ENCODE results near the gene TCEANC2. TPM values are rescaled to one million over a fixed set of nuclear protein-coding genes. Genes with fewer than 3 reads are reported as not detected.
A peak's percentile ranks its signal among the peaks of the same experiment; 100 is the strongest.
"Not testable (repeated sequence)": the region's sequence is repeated elsewhere in the genome, so short reads cannot be mapped to it uniquely, and the experiment has no call there.

Gene TCEANC2
- total RNA-seq, 1 experiment from 2014 or later: 4.3 TPM

DNA sequence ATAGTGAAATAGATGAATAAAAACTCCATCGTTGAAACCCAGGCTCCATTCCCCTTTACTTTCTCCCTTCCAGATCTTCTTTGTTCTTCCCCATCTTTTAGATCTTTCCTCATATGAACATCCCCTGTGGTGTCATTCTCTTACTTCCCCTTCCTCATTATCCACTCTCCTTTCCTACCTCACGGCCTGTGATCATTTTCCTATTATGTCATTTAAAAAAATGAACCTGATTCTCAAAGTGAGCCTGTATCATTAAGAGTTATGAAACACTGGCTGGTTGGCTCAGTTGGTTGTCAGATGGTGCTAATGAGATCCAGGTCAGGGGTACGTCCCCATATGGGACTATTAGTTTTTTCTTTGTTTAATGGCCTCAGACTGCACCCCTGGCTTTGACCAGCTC, 38.3 kb downstream of the TCEANC2 start:
- H3K4me3 ChIP-seq (ENCODE audit: insufficient read depth, low read depth, low read length): no peak overlapping the region
- no peaks in the 10 kb centered on the region for H3K27me3 ChIP-seq (ENCODE audit: control insufficient read depth, insufficient read depth, low read length)
- H3K36me3 ChIP-seq (replicated peaks; ENCODE audit: control insufficient read depth, insufficient read depth, low read length): no peaks in the 10 kb centered on the region
- no peak for DNase-seq

DNA sequence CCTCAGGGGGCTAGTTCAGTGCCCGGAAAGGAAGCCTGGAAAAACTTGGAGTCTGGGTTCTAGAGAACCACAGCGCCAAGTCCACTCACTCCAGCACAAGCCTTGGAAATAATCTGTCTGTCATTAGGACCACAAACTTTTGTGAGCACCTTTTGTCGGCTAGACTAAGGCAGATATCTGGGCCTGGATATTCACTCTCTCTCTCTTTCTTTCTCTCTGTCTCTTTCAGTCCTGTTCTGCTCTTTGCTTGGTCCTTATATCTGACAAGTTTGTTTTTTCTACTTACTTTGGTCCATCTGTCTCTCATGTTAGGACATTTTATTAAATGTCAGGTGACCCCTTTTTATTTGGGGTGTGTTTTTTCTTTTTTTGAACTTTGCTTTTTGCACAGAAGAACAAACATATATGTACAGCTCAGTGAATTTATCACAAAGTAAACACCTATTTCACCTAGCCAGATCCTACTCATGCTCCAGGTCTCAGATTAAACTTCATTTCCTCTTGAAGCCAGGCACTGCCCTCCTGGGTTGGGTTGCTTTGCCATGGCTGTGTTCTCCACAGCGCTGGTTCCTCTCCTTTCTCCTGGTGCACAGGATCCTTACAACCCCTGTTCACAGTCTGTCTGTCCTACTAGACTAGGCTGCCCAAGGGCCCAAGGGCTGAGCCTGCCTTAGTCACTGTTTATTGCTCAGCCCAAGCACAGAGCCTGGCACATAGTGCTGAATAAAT, 40.8 kb downstream of the TCEANC2 start:
- Histone ChIP-seq H3K36me3 (replicated peaks; ENCODE audit: control insufficient read depth, insufficient read depth, low read length) (no peaks in the 10 kb centered on the region), H3K4me3 (ENCODE audit: insufficient read depth, low read depth, low read length) (no peak overlapping the region), H3K27me3 (ENCODE audit: control insufficient read depth, insufficient read depth, low read length) (no peaks in the 10 kb centered on the region)
- no peak for DNase-seq

DNA sequence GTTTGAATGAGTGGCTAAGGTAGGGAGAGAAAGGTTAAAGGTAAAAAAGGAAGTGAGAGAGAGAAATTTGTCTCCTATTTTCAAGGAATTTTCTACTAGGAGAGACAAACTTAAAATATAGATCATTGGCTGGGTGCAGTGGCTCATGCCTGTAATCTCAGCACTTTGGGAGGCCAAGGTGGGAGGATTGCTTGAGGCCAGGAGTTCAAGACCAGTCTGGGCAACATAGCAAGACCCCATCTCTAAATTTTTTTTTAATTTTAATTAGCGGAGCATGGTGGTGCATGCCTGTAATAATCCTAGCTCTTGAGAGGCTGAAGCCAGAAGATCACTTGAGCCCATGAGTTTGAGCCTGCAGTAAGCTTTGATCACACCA, 41.3 kb downstream of the TCEANC2 start:
- DNase-seq; H3K36me3 ChIP-seq (replicated peaks; ENCODE audit: control insufficient read depth, insufficient read depth, low read length); H3K27me3 ChIP-seq (ENCODE audit: control insufficient read depth, insufficient read depth, low read length); H3K4me3 ChIP-seq (ENCODE audit: insufficient read depth, low read depth, low read length): not testable (repeated sequence)

DNA sequence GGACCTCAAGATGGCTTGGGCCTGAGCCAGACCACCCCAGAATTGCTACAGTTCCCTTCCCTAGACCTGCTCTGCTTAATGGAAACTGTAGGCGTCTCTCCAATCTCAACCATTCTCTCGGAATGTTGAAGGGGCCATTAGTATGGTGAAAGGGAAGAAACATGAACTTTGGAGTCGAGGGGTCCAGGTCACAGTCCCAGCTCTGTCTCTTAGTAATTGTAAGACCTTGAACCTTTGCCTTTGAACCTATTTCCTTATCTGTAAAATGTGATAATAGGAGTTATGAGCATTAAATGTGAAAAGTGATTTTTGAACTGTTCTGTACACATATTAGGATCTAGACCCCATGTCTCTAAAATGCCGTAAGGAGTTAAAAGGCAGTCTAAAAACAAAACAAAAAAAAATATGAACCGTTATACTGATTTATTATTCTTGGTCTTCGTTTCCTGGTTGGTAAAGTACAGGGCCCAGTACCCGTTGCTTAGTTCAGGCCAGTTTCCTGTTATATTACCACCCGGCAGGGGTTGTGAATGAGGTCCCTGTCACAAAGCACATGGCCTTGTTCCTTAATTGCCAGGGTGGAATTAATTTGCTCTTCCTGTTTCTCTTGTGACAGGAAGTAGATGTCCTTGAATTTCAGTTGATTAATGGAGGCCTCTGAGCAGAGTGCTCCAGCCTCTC, 42.3 kb downstream of the TCEANC2 start:
- Histone ChIP-seq H3K36me3 (replicated peaks; ENCODE audit: control insufficient read depth, insufficient read depth, low read length) (no peaks in the 10 kb centered on the region), H3K4me3 (ENCODE audit: insufficient read depth, low read depth, low read length) (no peak overlapping the region), H3K27me3 (ENCODE audit: control insufficient read depth, insufficient read depth, low read length) (no peaks in the 10 kb centered on the region)
- DNase-seq: no peak

DNA sequence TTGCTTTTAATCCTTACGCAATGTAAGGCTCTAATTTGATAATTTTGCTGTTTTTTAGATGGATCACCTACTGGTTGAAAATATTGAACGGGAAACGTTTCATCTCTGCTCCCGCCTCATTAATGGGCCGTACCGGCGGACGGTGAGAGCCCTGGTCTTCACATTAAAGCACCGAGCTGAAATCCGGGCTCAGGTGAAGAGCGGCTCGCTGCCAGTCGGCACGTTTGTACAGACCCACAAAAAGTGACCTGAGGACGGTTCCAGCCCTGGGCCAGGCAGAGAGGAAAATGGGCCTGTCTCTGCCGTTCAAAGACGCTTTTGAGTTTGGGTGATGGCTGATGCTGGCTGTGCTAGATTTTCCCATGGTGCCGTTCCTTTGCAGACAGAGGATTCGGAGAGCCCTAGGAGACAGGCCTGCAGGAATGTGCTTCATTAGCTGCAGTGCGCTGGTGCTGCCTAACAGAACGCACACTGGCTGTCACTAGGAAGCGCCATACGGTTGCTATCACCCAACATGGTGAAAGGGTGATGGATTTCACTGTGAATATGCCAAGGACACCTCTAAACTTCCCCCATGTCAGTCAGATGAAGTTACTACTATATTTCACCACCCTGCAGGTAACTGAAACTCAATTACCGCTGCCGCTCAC, 42.9 kb downstream of the TCEANC2 start:
- Histone ChIP-seq H3K27me3 (ENCODE audit: control insufficient read depth, insufficient read depth, low read length) (no peaks in the 10 kb centered on the region), H3K36me3 (replicated peaks; ENCODE audit: control insufficient read depth, insufficient read depth, low read length) (no peaks in the 10 kb centered on the region), H3K4me3 (ENCODE audit: insufficient read depth, low read depth, low read length) (no peak overlapping the region)
- no peak for DNase-seq

DNA sequence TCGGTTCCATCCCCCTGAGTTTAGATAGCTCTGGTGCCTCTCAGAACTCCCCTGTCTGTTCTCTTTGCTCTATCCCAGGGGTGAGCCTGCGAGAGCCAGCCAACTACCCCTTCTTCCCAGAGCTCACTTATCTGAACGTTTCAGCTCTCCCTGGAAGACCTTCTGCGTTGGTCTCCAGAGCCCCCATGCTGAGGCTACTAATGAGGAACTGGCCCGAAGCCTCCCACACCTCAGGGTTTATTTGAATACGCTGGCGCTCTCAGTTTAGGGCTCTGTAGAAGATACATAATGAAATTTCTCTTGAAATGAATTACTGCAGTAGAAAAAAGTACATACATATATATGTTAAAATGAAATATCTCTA, 43.5 kb downstream of the TCEANC2 start:
- Histone ChIP-seq H3K27me3 (ENCODE audit: control insufficient read depth, insufficient read depth, low read length) (no peaks in the 10 kb centered on the region), H3K36me3 (replicated peaks; ENCODE audit: control insufficient read depth, insufficient read depth, low read length) (no peaks in the 10 kb centered on the region), H3K4me3 (ENCODE audit: insufficient read depth, low read depth, low read length) (no peak overlapping the region)
- DNase-seq: no peak

DNA sequence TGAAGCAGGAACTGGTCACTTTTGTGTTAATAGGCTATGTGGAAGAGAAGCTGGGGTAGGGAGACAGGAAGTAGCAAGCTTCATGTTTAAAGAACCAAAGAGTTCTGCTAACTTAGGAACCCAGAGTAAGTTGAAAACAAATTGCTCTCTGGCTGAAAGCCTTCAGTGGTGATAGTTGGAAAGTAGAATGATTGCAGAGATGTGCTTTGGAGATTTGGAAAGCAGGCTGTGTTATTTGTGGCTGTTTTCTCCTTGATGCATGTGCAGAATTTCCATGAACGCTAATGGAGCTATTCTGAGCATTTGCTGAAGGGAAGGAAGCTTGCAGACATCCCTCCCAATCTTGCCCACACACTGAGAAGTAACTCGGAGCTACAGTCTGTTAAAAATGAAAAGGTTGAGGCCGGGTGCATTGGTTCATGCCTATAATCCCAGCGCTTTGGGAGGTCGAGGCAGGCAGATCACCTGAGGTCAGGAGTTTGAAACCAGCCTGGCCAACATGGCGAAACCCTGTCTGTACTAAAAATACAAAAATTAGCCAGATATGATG, 45.7 kb downstream of the TCEANC2 start:
- no peak for DNase-seq
- no peak overlapping the region for H3K4me3 ChIP-seq (ENCODE audit: insufficient read depth, low read depth, low read length)
- H3K36me3 ChIP-seq (replicated peaks; ENCODE audit: control insufficient read depth, insufficient read depth, low read length): no peaks in the 10 kb centered on the region
- H3K27me3 ChIP-seq (ENCODE audit: control insufficient read depth, insufficient read depth, low read length): no peaks in the 10 kb centered on the region

DNA sequence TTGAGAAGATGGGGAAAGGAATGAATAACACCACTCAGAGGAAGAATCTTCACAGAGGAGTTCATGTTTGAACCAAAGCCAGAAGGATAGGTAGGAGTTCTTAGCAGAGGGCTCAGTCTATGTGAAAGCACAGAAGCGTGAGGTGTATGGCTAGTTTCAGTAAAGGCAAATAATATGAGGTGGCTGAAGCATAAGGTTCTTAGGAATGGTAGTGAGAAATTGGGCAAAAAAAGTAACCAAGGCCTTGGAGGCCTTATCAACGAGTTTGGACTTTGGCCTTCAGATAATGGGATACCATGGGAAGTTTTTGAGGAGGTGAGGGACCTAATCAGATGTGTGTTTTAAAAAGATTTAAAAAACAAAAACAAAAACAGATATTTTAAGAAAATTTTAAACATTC, 47.1 kb downstream of the TCEANC2 start:
- Histone ChIP-seq H3K27me3 (ENCODE audit: control insufficient read depth, insufficient read depth, low read length) (no peaks in the 10 kb centered on the region), H3K4me3 (ENCODE audit: insufficient read depth, low read depth, low read length) (no peak overlapping the region), H3K36me3 (replicated peaks; ENCODE audit: control insufficient read depth, insufficient read depth, low read length) (no peaks in the 10 kb centered on the region)
- DNase-seq: no peak

DNA sequence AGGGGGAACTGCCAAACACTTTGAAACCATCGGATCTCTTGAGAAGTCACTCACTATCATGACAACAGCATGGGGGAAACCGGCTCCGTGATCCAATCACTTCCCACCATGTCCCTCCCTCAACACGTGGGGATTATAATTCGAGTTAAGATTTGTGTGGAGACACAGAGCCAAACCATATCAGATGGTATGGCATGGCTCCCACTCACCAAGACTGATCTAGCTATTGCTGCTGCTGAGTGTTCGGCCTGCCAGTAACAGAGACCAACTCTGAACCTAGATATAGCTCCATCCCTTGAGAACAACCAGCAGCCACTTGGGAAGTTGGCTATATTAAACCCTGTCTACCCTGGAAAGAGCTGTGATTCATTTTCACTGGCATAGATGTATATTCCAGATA, 50.0 kb downstream of the TCEANC2 start:
- Histone ChIP-seq H3K27me3 (ENCODE audit: control insufficient read depth, insufficient read depth, low read length) (no peaks in the 10 kb centered on the region), H3K36me3 (replicated peaks; ENCODE audit: control insufficient read depth, insufficient read depth, low read length) (no peaks in the 10 kb centered on the region), H3K4me3 (ENCODE audit: insufficient read depth, low read depth, low read length) (no peak overlapping the region)
- DNase-seq: no peak

DNA sequence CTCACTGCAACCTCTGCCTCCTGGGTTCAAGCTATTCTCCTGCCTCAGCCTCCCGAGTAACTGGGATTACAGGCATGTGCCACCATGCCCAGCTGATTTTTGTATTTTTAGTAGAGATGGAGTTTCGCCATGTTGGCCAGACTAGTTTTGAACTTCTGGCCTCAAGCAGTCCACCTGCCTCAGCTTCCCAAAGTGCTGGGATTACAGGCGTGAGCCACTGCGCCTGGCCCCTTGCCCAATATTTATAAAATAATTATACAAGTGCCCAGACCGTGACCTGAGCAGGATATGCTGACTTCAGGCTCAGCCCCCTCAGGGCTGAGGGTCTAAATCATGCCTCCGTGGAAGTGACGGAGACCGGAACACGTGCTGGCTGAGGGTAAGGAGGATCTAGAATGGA, 51.2 kb downstream of the TCEANC2 start:
- not testable (repeated sequence) for H3K36me3 ChIP-seq (replicated peaks; ENCODE audit: control insufficient read depth, insufficient read depth, low read length); DNase-seq; H3K27me3 ChIP-seq (ENCODE audit: control insufficient read depth, insufficient read depth, low read length); H3K4me3 ChIP-seq (ENCODE audit: insufficient read depth, low read depth, low read length)

DNA sequence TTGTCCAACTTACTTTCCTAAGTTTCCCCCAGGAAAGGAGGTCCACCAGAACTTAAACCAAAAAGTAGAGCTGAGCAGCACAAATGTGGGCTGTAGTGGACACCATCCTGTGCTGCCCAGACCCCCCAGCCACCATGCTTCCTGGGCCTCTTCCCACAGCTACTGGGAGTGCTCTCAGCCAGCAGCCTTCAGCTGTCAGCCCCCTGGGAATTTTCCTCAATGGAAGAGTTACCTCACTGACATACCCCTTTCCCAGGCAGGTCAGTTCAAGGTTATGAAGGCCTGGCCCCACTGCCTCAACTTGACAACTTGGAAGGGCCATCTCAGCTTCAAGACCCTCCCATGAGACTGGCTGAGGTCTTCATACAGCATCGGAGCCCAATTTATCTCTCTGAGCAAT, 51.7 kb downstream of the TCEANC2 start:
- Histone ChIP-seq H3K36me3 (replicated peaks; ENCODE audit: control insufficient read depth, insufficient read depth, low read length) (no peaks in the 10 kb centered on the region), H3K4me3 (ENCODE audit: insufficient read depth, low read depth, low read length) (no peak overlapping the region), H3K27me3 (ENCODE audit: control insufficient read depth, insufficient read depth, low read length) (no peaks in the 10 kb centered on the region)
- no peak for DNase-seq

DNA sequence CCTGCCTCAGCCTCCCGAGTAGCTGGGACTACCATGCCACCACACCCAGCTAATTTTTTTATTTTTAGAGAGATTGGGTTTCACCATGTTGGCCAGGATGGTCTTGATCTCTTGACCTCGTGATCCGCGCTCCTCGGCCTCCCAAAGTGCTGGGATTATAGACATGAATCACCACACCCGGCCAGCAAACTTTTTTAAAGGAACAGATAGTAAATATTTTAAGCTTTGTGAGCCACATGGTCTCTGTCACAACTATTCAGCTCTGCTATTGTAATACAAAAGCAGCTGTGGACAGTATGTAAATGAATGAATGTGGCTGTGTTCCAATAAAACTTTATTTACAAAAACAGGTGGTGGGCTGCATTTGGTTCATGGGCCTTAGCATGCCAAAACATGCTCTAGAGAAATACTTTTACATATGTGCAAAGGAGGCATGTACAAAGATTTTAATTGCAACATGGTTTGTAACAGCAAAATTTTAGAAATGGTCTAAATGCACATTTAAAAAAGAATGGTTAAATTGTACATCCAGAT, 52.4 kb downstream of the TCEANC2 start:
- DNase-seq: no peak
- no peak overlapping the region for H3K4me3 ChIP-seq (ENCODE audit: insufficient read depth, low read depth, low read length)
- no peaks in the 10 kb centered on the region for H3K36me3 ChIP-seq (replicated peaks; ENCODE audit: control insufficient read depth, insufficient read depth, low read length)

DNA sequence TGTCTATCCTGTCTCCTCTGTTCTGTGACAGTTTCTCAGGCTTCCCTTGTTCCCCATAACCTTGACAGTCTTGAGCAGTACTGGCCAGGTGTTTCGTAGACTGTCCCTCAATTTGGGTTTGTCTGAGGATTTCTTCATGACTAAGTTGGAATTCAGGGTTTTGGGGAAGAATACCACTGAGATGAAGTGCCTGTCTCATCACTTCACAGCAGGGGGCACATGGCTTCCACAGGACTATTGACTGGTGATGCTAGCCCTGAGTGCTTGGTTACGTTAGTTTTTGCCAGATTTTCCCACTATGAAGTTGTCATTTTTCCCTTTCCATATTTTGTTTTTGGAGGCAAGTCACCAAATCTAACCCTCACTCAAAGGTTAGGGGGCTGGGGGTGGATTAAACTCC, 53.7 kb downstream of the TCEANC2 start:
- Histone ChIP-seq H3K27me3 (ENCODE audit: control insufficient read depth, insufficient read depth, low read length) (no peaks in the 10 kb centered on the region), H3K4me3 (ENCODE audit: insufficient read depth, low read depth, low read length) (no peak overlapping the region), H3K36me3 (replicated peaks; ENCODE audit: control insufficient read depth, insufficient read depth, low read length) (no peaks in the 10 kb centered on the region)
- DNase-seq: peak; percentile 50

More for the DNA sequence above, 52.4 kb downstream of the TCEANC2 start:
- no peaks in the 10 kb centered on the region for H3K27me3 ChIP-seq (ENCODE audit: control insufficient read depth, insufficient read depth, low read length)

DNA sequence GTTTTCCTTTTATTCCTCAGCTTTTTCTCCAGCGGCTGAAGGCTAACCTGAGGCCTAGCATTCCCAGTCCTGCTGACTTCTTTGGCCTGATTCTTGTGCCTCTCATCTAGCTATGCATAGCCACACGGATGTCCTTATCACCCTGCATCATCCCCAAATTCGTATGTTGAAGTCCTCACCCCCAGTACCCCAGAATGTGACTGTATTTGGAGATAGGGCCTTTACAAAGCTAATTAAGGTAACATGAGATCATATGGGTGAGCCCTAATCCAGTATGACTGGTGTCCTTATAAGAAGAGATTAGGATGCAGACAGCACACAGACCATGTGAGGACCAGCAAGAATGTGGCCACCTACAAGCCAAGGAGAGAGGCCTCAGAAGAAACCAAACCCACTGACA, 54.7 kb downstream of the TCEANC2 start:
- no peak overlapping the region for H3K4me3 ChIP-seq (ENCODE audit: insufficient read depth, low read depth, low read length)
- no peak for DNase-seq
- no peaks in the 10 kb centered on the region for H3K27me3 ChIP-seq (ENCODE audit: control insufficient read depth, insufficient read depth, low read length)
- no peaks in the 10 kb centered on the region for H3K36me3 ChIP-seq (replicated peaks; ENCODE audit: control insufficient read depth, insufficient read depth, low read length)

Data from H7 (cell line).